ENCODE measurements around the gene IGF2R.

Gene IGF2R

DNA sequence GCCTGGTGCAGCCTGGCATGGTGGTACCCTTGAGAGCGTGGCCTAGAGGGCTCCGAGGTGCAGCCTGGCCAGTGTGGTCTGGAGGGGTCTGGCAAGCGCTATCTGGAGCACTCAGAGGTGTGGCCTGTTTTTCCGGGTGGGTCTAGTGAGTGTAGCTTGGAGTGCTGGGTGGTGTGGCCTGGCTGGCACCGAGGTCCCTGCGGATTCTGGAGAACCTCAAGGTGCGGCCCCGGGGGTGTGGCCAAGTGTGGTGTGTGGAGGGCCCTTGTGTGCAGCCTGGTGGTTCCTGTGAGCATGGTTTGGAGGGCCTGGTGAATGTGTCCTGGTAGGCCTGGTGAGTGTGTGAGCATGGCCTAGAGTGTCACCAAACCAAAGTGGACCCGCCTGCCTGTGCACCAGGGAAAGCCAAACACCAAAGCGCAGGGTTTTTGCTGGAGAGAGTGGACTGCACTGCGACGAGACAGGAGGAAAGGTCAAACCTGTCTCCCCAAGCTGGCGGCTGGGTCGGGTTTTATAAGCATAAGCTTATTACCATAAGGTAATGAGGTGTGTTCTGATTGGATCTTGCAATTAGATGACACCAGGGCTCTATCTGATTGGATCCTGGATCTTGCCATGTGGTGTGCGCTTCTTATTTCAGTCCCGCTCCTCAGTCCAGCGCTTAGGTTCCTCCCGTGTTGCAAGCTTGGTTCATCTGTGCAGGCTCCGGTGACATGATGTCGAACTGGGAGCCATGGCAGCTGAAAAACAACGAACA is 35.7 kb downstream of the IGF2R start:
- DNase-seq: no peak

DNA sequence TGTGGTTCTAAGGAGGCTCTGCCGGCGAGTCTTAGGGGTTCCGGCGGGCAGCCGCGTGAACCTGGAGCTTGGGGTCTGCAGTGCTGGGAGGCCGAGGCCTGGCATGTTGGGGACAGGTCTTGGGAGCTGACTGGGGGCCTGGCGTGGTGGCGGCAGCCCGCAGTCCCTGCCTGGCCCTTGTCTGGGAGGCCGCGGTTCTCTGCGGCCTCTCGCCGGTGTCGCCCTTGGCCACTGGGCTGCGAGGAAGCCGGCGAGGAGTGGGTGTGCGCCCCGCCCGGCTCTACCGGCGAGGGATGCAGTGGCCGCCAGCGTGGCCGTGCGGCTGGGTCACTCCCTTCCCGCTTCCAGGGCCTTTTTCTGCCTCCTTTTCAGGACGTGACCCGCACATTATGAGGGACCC is 36.3 kb downstream of the IGF2R start:
- Histone ChIP-seq H3K9me3 (ENCODE audit: control insufficient read depth, low read length) (no peaks in the 10 kb centered on the region), H3K27ac (ENCODE audit: insufficient read depth, low read length, poor library complexity, severe bottlenecking) (no peak overlapping the region), H3K4me3 (ENCODE audit: insufficient read depth, low read depth, low read length, poor library complexity, severe bottlenecking) (no peak overlapping the region), H3K4me1 (ENCODE audit: control insufficient read depth, insufficient read depth, low read length, poor library complexity, severe bottlenecking) (no peaks in the 10 kb centered on the region), H3K27me3 (replicated peaks; ENCODE audit: control insufficient read depth, insufficient read depth, low read length, poor library complexity, severe bottlenecking) (no peaks in the 10 kb centered on the region), H3K36me3 (ENCODE audit: control insufficient read depth, insufficient read depth, low read length) (peaks cover 6% of the 10 kb centered on the region)
- DNase-seq: no peak

More for the DNA sequence above, 35.7 kb downstream of the IGF2R start:
- H3K4me1 ChIP-seq (ENCODE audit: control insufficient read depth, insufficient read depth, low read length, poor library complexity, severe bottlenecking): peaks cover under 1% of the 10 kb centered on the region
- H3K27ac ChIP-seq (ENCODE audit: insufficient read depth, low read length, poor library complexity, severe bottlenecking): no peak overlapping the region
- H3K27me3 ChIP-seq (replicated peaks; ENCODE audit: control insufficient read depth, insufficient read depth, low read length, poor library complexity, severe bottlenecking): no peaks in the 10 kb centered on the region
- no peaks in the 10 kb centered on the region for H3K9me3 ChIP-seq (ENCODE audit: control insufficient read depth, low read length)
- H3K36me3 ChIP-seq (ENCODE audit: control insufficient read depth, insufficient read depth, low read length): peaks cover under 1% of the 10 kb centered on the region
- H3K4me3 ChIP-seq (ENCODE audit: insufficient read depth, low read depth, low read length, poor library complexity, severe bottlenecking): no peak overlapping the region

DNA sequence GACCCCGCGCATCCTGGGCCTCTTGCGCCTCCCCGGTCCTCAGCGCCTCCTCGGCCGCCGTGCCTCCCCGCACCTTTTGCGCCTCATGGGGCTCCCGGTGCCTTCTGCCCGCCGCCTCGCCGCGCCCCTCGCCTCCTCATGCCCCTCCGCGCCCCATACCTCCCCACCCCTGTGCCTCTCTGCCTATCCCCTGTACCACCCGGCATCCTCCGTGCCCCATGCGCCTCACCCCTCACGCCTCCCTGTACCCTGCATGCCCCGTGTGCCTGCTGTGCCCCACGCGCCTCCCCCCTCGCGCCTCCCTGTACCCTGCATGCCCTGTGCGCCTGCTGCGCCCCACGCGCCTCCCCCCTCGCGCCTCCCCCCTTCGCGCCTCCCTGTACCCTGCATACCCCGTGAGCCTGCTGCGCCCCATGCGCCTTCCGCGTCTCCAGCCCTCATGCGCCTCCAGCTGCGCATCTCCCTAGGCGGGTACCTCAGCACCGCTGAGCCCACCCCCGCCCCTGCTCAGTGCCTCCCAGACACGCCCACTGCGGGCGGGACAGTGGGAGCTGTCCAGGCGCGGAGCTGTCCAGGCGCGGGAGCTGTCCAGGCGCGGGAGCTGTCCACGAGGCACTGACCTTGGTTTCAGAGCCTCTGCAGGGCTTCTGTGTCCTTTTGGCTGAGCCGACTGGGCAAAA is 37.1 kb downstream of the IGF2R start:
- no peak for DNase-seq
- no peaks in the 10 kb centered on the region for H3K4me1 ChIP-seq (ENCODE audit: control insufficient read depth, insufficient read depth, low read length, poor library complexity, severe bottlenecking)
- H3K9me3 ChIP-seq (ENCODE audit: control insufficient read depth, low read length): no peaks in the 10 kb centered on the region
- no peak overlapping the region for H3K4me3 ChIP-seq (ENCODE audit: insufficient read depth, low read depth, low read length, poor library complexity, severe bottlenecking)
- no peaks in the 10 kb centered on the region for H3K27me3 ChIP-seq (replicated peaks; ENCODE audit: control insufficient read depth, insufficient read depth, low read length, poor library complexity, severe bottlenecking)
- no peak overlapping the region for H3K27ac ChIP-seq (ENCODE audit: insufficient read depth, low read length, poor library complexity, severe bottlenecking)
- H3K36me3 ChIP-seq (ENCODE audit: control insufficient read depth, insufficient read depth, low read length): peaks cover 12% of the 10 kb centered on the region

DNA sequence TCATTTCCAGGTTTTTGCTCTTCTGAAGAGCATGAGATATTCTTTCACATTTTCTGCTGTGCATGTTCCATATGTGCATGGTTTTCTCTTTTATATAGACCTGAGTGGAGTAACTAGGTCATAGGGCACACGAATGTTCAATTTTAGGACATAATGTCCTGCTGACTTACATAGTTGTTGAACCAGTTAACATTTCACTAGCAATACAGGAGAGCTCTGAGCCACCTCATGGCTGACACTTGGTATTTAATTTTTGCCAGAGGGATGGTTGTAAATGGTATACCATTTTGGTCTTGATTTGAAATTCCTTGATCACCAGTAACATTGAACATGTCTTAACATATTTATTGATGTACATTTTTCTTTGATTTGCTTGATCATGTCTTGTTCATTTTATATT is 38.3 kb downstream of the IGF2R start:
- peaks cover 17% of the 10 kb centered on the region for H3K36me3 ChIP-seq (ENCODE audit: control insufficient read depth, insufficient read depth, low read length)
- H3K4me3 ChIP-seq (ENCODE audit: insufficient read depth, low read depth, low read length, poor library complexity, severe bottlenecking): no peak overlapping the region
- no peaks in the 10 kb centered on the region for H3K4me1 ChIP-seq (ENCODE audit: control insufficient read depth, insufficient read depth, low read length, poor library complexity, severe bottlenecking)
- no peaks in the 10 kb centered on the region for H3K27me3 ChIP-seq (replicated peaks; ENCODE audit: control insufficient read depth, insufficient read depth, low read length, poor library complexity, severe bottlenecking)
- H3K27ac ChIP-seq (ENCODE audit: insufficient read depth, low read length, poor library complexity, severe bottlenecking): no peak overlapping the region
- H3K9me3 ChIP-seq (ENCODE audit: control insufficient read depth, low read length): no peaks in the 10 kb centered on the region
- DNase-seq: no peak

DNA sequence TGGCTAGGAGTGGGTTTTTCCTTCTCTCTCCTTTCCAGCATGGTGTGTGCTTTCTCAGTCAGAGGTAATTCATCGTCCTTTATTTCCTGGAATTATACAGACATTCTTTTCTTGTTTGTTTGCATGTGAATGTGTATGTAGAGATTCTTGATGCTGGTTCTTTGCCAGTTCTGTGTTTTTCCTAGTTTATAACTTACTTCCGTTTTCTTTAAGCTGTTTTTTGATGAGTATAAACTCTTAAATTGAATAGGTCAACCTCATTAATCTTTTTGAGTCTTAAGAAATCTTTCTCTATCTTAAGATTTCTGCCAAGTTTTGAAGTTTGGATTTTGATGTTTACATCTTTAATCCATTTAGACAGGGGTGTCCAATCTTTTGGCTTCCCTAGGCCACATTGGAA is 38.7 kb downstream of the IGF2R start:
- no peak overlapping the region for H3K27ac ChIP-seq (ENCODE audit: insufficient read depth, low read length, poor library complexity, severe bottlenecking)
- DNase-seq: no peak
- H3K36me3 ChIP-seq (ENCODE audit: control insufficient read depth, insufficient read depth, low read length): peaks cover 17% of the 10 kb centered on the region
- H3K4me3 ChIP-seq (ENCODE audit: insufficient read depth, low read depth, low read length, poor library complexity, severe bottlenecking): no peak overlapping the region
- H3K27me3 ChIP-seq (replicated peaks; ENCODE audit: control insufficient read depth, insufficient read depth, low read length, poor library complexity, severe bottlenecking): no peaks in the 10 kb centered on the region
- H3K4me1 ChIP-seq (ENCODE audit: control insufficient read depth, insufficient read depth, low read length, poor library complexity, severe bottlenecking): no peaks in the 10 kb centered on the region
- no peaks in the 10 kb centered on the region for H3K9me3 ChIP-seq (ENCODE audit: control insufficient read depth, low read length)

DNA sequence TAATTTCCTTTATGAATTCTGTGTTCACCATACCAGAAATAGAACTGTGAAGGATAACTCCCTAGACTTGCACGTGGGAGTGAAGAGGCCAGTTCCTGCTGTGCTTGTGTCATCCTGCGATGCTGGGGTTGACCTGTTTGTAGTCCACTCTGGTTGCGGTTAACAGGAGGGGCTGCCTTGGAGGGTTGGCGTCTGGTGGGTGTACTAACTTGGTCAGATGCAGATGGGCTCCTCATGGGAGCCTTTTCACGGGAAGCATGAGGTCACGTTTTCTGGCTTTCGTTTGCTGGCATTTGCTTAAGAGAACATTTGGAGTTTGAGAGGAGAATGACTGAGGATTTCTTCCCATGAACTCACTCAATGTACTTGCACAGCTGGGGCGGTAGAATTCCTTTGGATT is 41.2 kb downstream of the IGF2R start:
- no peak for DNase-seq
- H3K4me1 ChIP-seq (ENCODE audit: control insufficient read depth, insufficient read depth, low read length, poor library complexity, severe bottlenecking): peaks cover 18% of the 10 kb centered on the region

DNA sequence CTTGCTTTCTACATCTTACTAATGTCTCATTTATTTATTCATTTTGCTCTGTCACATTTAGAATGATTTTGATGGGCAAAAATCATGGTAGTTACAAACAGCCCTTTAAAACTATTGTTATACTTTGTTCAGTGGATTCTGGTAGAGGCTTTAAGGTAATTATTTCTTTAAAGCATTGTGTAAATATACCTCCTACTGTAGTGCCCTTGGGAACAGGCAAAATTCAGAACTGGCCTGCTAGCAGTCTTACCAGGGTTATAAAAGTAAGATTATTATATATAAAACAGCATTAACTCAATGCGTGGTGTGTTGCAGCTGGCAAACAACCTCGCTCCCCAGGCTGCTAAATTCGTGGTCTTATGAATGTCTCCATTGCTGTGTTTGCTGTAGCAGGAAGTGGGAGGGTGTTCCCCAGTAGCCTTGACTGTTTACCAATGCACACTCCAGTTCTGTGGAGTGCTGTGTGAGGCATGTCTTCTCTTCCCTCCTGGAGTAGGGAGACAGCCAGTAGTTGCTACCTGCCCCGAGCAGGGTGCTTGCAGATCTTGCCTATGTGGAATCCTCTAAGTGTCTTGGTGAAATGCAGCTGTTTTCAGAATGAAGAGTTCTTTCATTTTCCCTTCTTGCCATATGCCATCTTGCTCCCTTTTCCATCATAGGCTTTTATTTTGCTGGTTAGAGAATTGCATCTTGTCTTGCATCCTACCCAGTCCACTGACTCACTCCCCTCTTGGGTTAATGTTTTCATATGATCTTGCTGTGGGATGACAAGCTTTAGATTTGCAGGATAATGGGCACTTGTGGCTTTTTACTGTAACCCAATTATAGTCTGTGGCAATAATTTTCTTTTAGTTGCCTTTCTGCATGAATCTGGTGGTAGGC is 45.3 kb downstream of the IGF2R start:
- peak overlapping the region; percentile 27 for H3K4me3 ChIP-seq (ENCODE audit: insufficient read depth, low read depth, low read length, poor library complexity, severe bottlenecking)
- no peaks in the 10 kb centered on the region for H3K9me3 ChIP-seq (ENCODE audit: control insufficient read depth, low read length)
- no peaks in the 10 kb centered on the region for H3K27me3 ChIP-seq (replicated peaks; ENCODE audit: control insufficient read depth, insufficient read depth, low read length, poor library complexity, severe bottlenecking)
- peaks cover 30% of the 10 kb centered on the region for H3K4me1 ChIP-seq (ENCODE audit: control insufficient read depth, insufficient read depth, low read length, poor library complexity, severe bottlenecking)
- peak overlapping the region; percentile 33 for H3K27ac ChIP-seq (ENCODE audit: insufficient read depth, low read length, poor library complexity, severe bottlenecking)
- no peak for DNase-seq
- H3K36me3 ChIP-seq (ENCODE audit: control insufficient read depth, insufficient read depth, low read length): peaks cover 17% of the 10 kb centered on the region

More for the DNA sequence above, 41.2 kb downstream of the IGF2R start:
- Histone ChIP-seq H3K4me3 (ENCODE audit: insufficient read depth, low read depth, low read length, poor library complexity, severe bottlenecking) (no peak overlapping the region), H3K36me3 (ENCODE audit: control insufficient read depth, insufficient read depth, low read length) (peaks cover 17% of the 10 kb centered on the region), H3K27me3 (replicated peaks; ENCODE audit: control insufficient read depth, insufficient read depth, low read length, poor library complexity, severe bottlenecking) (no peaks in the 10 kb centered on the region), H3K27ac (ENCODE audit: insufficient read depth, low read length, poor library complexity, severe bottlenecking) (no peak overlapping the region), H3K9me3 (ENCODE audit: control insufficient read depth, low read length) (no peaks in the 10 kb centered on the region)

DNA sequence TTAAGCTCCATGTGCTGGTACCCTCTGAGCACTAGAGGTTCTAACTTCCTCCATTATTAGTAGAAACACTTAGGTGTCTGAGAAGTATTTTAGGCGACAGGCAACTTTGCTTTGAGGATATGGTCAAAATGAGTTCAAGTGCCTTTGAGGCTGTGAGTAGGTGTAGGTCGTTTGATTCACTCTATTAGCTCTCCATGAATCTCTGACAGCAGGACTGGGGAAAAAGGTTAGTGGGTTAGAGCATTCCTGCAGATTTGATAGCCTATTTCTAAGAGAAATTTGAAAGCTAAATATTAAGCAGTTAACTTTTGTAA is 45.9 kb downstream of the IGF2R start:
- no peaks in the 10 kb centered on the region for H3K27me3 ChIP-seq (replicated peaks; ENCODE audit: control insufficient read depth, insufficient read depth, low read length, poor library complexity, severe bottlenecking)
- H3K36me3 ChIP-seq (ENCODE audit: control insufficient read depth, insufficient read depth, low read length): peaks cover 14% of the 10 kb centered on the region
- DNase-seq: no peak
- peak overlapping the region; percentile 33 for H3K27ac ChIP-seq (ENCODE audit: insufficient read depth, low read length, poor library complexity, severe bottlenecking)
- H3K4me3 ChIP-seq (ENCODE audit: insufficient read depth, low read depth, low read length, poor library complexity, severe bottlenecking): peak overlapping the region; percentile 27
- H3K4me1 ChIP-seq (ENCODE audit: control insufficient read depth, insufficient read depth, low read length, poor library complexity, severe bottlenecking): peaks cover 30% of the 10 kb centered on the region
- no peaks in the 10 kb centered on the region for H3K9me3 ChIP-seq (ENCODE audit: control insufficient read depth, low read length)

DNA sequence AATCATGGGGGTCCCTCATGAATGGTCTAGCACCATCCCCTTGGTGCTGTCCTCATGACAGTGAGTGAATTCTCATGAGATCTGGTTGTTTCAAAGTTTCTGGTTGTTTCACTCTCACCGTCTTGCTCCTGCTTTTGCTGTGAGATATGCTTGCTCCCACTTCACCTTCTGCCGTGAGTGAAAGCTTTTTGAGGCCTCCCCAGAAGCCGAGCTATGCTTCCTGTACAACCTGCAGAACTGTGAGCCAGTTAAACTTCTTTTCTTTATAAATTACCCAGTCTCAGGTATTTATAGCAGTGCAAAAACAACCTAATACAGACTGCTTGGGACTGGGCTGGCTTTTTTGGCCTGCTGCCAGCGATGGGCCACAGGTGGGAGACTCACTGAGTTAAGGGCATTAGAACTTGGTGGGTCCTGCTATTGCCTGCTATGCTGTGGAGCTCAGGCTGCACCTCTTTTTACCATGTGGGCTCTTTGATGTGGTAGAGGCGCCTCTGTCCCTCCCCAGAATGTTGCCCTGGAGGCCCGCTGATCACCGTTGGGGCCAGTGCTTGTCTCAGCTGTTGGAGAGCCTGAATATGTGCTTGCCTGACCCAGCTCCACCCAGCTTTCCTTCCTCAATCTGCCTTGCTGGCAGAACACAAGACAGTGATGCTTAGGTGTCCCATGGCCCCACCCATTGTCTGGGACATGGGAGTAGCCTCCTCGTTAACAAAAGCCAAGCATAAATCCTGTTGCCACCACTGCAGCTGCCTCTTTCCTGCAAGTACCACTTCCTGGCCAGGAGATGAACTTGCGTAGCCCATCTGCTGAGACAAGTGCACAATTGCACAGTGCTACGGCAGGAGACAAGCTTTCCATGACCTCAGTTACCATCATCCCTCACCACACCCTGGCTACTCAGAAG is 47.1 kb downstream of the IGF2R start:
- peak in 2 of 3 donors; percentile 18 to 22 for DNase-seq
- no peak overlapping the region for H3K4me3 ChIP-seq (ENCODE audit: insufficient read depth, low read depth, low read length, poor library complexity, severe bottlenecking)

More for the DNA sequence above, 47.1 kb downstream of the IGF2R start:
- no peaks in the 10 kb centered on the region for H3K27me3 ChIP-seq (replicated peaks; ENCODE audit: control insufficient read depth, insufficient read depth, low read length, poor library complexity, severe bottlenecking)
- H3K36me3 ChIP-seq (ENCODE audit: control insufficient read depth, insufficient read depth, low read length): peaks cover 4% of the 10 kb centered on the region
- H3K4me1 ChIP-seq (ENCODE audit: control insufficient read depth, insufficient read depth, low read length, poor library complexity, severe bottlenecking): peaks cover 30% of the 10 kb centered on the region
- peak overlapping the region; percentile 39 for H3K27ac ChIP-seq (ENCODE audit: insufficient read depth, low read length, poor library complexity, severe bottlenecking)
- H3K9me3 ChIP-seq (ENCODE audit: control insufficient read depth, low read length): no peaks in the 10 kb centered on the region
